IMR-90 (cell line): Measurements from ENCODE around the gene FIS1. TPM values are rescaled to one million over a fixed set of nuclear protein-coding genes. Genes with fewer than 3 reads are reported as not detected.
A peak's percentile ranks its signal among the peaks of the same experiment; 100 is the strongest.

Source experiments
- ATAC-seq: fragments of 200-7000 bp; cut with Tn5 transposase; 2 replicates; pipeline ENCODE4 v1.9.1; 2020; ENCODE audit warnings: low read depth, mild to moderate bottlenecking, moderate library complexity
- BruUV-seq: library from RNA; stranded (reverse); fragments of 400-500 nt; replicated peaks from 2 replicates; lab custom pipeline; 2021; lab: Mats Ljungman, UMichigan
- CTCF ChIA-PET: fragments of 300-600 bp; formaldehyde crosslinking; extraction: SDS; loops from one replicate; lab custom pipeline; 2021; ENCODE audit warnings: antibody characterized with exemption; lab: Yijun Ruan, JAX
- POLR2A ChIA-PET: fragments of 300-600 bp; sonication (Branson Sonifier 250); formaldehyde crosslinking; loops from one replicate; lab custom pipeline; 2022; ENCODE audit warnings: antibody characterized with exemption; ENCODE audit not compliant: unreplicated experiment; lab: Charles Lee
- DNase-seq: peaks from one replicate; pipeline ENCODE4 v3.0.0; 2013
- H2AFZ ChIP-seq: replicated peaks from 2 replicates; pipeline ENCODE3; 2013; ENCODE audit warnings: low read length, mild to moderate bottlenecking; ENCODE audit not compliant: poor library complexity
- H2AK5ac ChIP-seq: 2 replicates; pipeline ENCODE4 v1.6.1; 2013; ENCODE audit warnings: low read depth, low read length, inconsistent platforms
- H2AK9ac ChIP-seq: replicated peaks from 2 replicates; pipeline ENCODE3; 2013; ENCODE audit warnings: mild to moderate bottlenecking, low read depth, low read length, moderate library complexity; ENCODE audit not compliant: poor library complexity
- H2BK120ac ChIP-seq: 2 replicates; pipeline ENCODE4 v1.6.1; 2013; ENCODE audit warnings: low read depth, low read length, inconsistent platforms
- H2BK15ac ChIP-seq: 3 replicates; pipeline ENCODE4 v1.6.1; 2013; ENCODE audit warnings: low read depth, low read length, inconsistent platforms
- H2BK20ac ChIP-seq: 2 replicates; pipeline ENCODE4 v1.6.1; 2013; ENCODE audit warnings: low read depth, mild to moderate bottlenecking, inconsistent platforms, low read length, moderate library complexity
- H2BK5ac ChIP-seq: 2 replicates; pipeline ENCODE4 v1.6.1; 2013; ENCODE audit warnings: mild to moderate bottlenecking, low read depth, low read length, inconsistent platforms; ENCODE audit not compliant: poor library complexity, severe bottlenecking
- H3K14ac ChIP-seq: replicated peaks from 2 replicates; pipeline ENCODE4 v1.6.1; 2013; ENCODE audit warnings: low read depth, low read length, inconsistent platforms
- H3K18ac ChIP-seq: 2 replicates; pipeline ENCODE4 v1.6.1; 2013; ENCODE audit warnings: low read depth, low read length, control low read depth
- H3K23ac ChIP-seq: 2 replicates; pipeline ENCODE4 v1.6.1; 2013; ENCODE audit warnings: low read depth, low read length, inconsistent platforms
- H3K27ac ChIP-seq: 2 replicates; pipeline ENCODE4 v1.5.1; 2013; ENCODE audit warnings: mild to moderate bottlenecking, control low read depth, low read length; ENCODE audit not compliant: insufficient read depth
- H3K27me3 ChIP-seq: 2 replicates; pipeline ENCODE4 v1.6.1; 2013; ENCODE audit warnings: low read length; ENCODE audit not compliant: control insufficient read depth, insufficient read depth
- H3K36me3 ChIP-seq: 2 replicates; pipeline ENCODE4 v1.6.1; 2013; ENCODE audit warnings: low read length, mixed read lengths; ENCODE audit not compliant: control insufficient read depth, insufficient read depth
- H3K4ac ChIP-seq: 2 replicates; pipeline ENCODE4 v1.6.1; 2013; ENCODE audit warnings: low read depth, low read length, inconsistent platforms
- H3K4me1 ChIP-seq: 2 replicates; pipeline ENCODE4 v1.6.1; 2013; ENCODE audit warnings: low read length, mixed read lengths; ENCODE audit not compliant: control insufficient read depth, insufficient read depth
- H3K4me2 ChIP-seq: 2 replicates; pipeline ENCODE4 v1.6.1; 2013; ENCODE audit warnings: low read depth, mild to moderate bottlenecking, control low read depth, low read length, moderate library complexity
- H3K4me3 ChIP-seq: 2 replicates; pipeline ENCODE4 v1.5.1; 2013; ENCODE audit warnings: low read depth, mild to moderate bottlenecking, control low read depth, low read length, moderate library complexity; ENCODE audit not compliant: insufficient read depth
- H3K56ac ChIP-seq: 2 replicates; pipeline ENCODE4 v1.6.1; 2013; ENCODE audit warnings: low read length, inconsistent platforms; ENCODE audit not compliant: insufficient read depth; ENCODE audit errors: extremely low read depth
- H3K79me1 ChIP-seq, 2 experiments: 2 replicates each; pipeline ENCODE4 v1.6.1; 2013; ENCODE audit warnings: low read length in 2 of 2, inconsistent platforms in 1 of 2, low read depth in 1 of 2
- H3K9ac ChIP-seq: 2 replicates; pipeline ENCODE4 v1.6.1; 2013; ENCODE audit warnings: low read depth, low read length, control low read depth
- H3K9me1 ChIP-seq: 2 replicates; pipeline ENCODE4 v1.6.1; 2013; ENCODE audit warnings: low read length, inconsistent platforms; ENCODE audit not compliant: insufficient read depth
- H3K9me3 ChIP-seq: 2 replicates; pipeline ENCODE4 v1.6.1; 2013; ENCODE audit warnings: low read length; ENCODE audit not compliant: control insufficient read depth, insufficient read depth
- H4K20me1 ChIP-seq: 2 replicates; pipeline ENCODE4 v1.6.1; 2013; ENCODE audit warnings: low read length, inconsistent platforms; ENCODE audit not compliant: insufficient read depth
- H4K5ac ChIP-seq: 2 replicates; pipeline ENCODE4 v1.6.1; 2013; ENCODE audit warnings: mild to moderate bottlenecking, low read depth, low read length, control low read depth
- H4K8ac ChIP-seq, 2 experiments: 2 replicates each; pipeline ENCODE4 v1.6.1; 2013; ENCODE audit warnings: low read depth in 2 of 2, low read length in 2 of 2, control low read depth in 1 of 2, inconsistent platforms in 1 of 2
- H4K91ac ChIP-seq: 2 replicates; pipeline ENCODE4 v1.6.1; 2013; ENCODE audit warnings: low read depth, low read length, inconsistent platforms; ENCODE audit not compliant: insufficient read depth
- CEBPB ChIP-seq: IDR thresholded peaks from 2 replicates; pipeline ENCODE4 v1.6.1; 2012; ENCODE audit warnings: low read depth, low read length, improper control_type of control experiment
- CTCF ChIP-seq: conservative IDR thresholded peaks from 2 replicates; pipeline ENCODE4 v1.5.1; 2012; ENCODE audit warnings: mild to moderate bottlenecking, low read depth, low read length, improper control_type of control experiment
- ELK1 ChIP-seq: fragments of 150-350 bp; IDR thresholded peaks from 2 replicates; pipeline ENCODE4 v1.6.1; 2016; ENCODE audit warnings: low read depth, mild to moderate bottlenecking, low read length, moderate library complexity, borderline replicate concordance
- FOS ChIP-seq: fragments of 150-350 bp; IDR thresholded peaks from 2 replicates; pipeline ENCODE4 v1.6.1; 2016; ENCODE audit warnings: low read depth, low read length
- MAFK ChIP-seq: IDR thresholded peaks from 2 replicates; pipeline ENCODE4 v1.6.1; 2012; ENCODE audit warnings: low read depth, low read length, improper control_type of control experiment
- MAZ ChIP-seq: IDR thresholded peaks from 2 replicates; pipeline ENCODE4 v1.6.1; 2012; ENCODE audit warnings: low read depth, mild to moderate bottlenecking, low read length, improper control_type of control experiment, moderate library complexity, borderline replicate concordance
- MXI1 ChIP-seq: IDR thresholded peaks from 2 replicates; pipeline ENCODE4 v1.6.1; 2012; ENCODE audit warnings: low read depth, mild to moderate bottlenecking, low read length, moderate library complexity, borderline replicate concordance
- NFE2L2 ChIP-seq: fragments of 150-350 bp; IDR thresholded peaks from 2 replicates; pipeline ENCODE4 v1.6.1; 2016; ENCODE audit warnings: low read depth, mild to moderate bottlenecking, low read length
- POLR2A ChIP-seq: IDR thresholded peaks from 2 replicates; pipeline ENCODE4 v1.6.1; 2012; ENCODE audit warnings: mild to moderate bottlenecking, low read depth, low read length
- RAD21 ChIP-seq: IDR thresholded peaks from 2 replicates; pipeline ENCODE4 v1.6.1; 2012; ENCODE audit warnings: low read length, improper control_type of control experiment
- RCOR1 ChIP-seq: IDR thresholded peaks from 2 replicates; pipeline ENCODE4 v1.6.1; 2012; ENCODE audit warnings: mild to moderate bottlenecking, low read length, improper control_type of control experiment; ENCODE audit not compliant: insufficient replicate concordance
- SMC3 ChIP-seq: fragments of 150-350 bp; IDR thresholded peaks from 2 replicates; pipeline ENCODE4 v1.6.1; 2016; ENCODE audit warnings: low read depth, mild to moderate bottlenecking, antibody characterized with exemption, low read length, moderate library complexity
- WGBS, 2 experiments: methylation state at CpG; one replicate each; pipeline versions ENCODE4 v1.1.5 to v1.1.7; 2013; ENCODE audit warnings: missing lambda C conversion rate in 2 of 2; ENCODE audit not compliant: insufficient read length in 1 of 2; ENCODE audit errors: extremely low coverage in 2 of 2; 5-methylcytosine and 5-hydroxymethylcytosine counted together
- dilution Hi-C: fragments of 300-500 bp; cut with HindIII; formaldehyde crosslinking; loops from one replicate; pipeline ENCODE4 v1.14.3; 2018; ENCODE audit warnings: low sequenced_read_pairs; ENCODE audit not compliant: unreplicated experiment
- in situ Hi-C: fragments of 300-500 bp; cut with MboI; formaldehyde crosslinking; loops from 3 replicates; pipeline ENCODE4 v1.14.3; 2019; ENCODE audit warnings: low sequenced_read_pairs, inconsistent platforms, mixed read lengths
- intact Hi-C: fragments of 100-400 bp; cut with micrococcal nuclease; formaldehyde crosslinking; loops from 2 replicates; pipeline ENCODE4 v1.10.0; 2022
- polyA plus RNA-seq, 3 experiments: library from polyadenylated mRNA; depleted of rRNA; stranded (reverse); fragments of >200 nt; gene quantifications; 2 replicates each; pipeline ENCODE4 v1.2.3, GENCODE V29; 2012; ENCODE audit warnings: low replicate concordance in 1 of 3
- total RNA-seq: library from RNA; depleted of rRNA; stranded (reverse); fragments of >200 nt; gene quantifications from 2 replicates; pipeline ENCODE4 v1.2.3, GENCODE V29; 2012
- TF ChIP-seq, protein P1 (sequence below): fragments of 150-350 bp; IDR thresholded peaks from 2 replicates; pipeline ENCODE4 v1.6.1; 2017; ENCODE audit warnings: mild to moderate bottlenecking, antibody characterized with exemption, low read length, low read depth

Gene FIS1
- total and polyA plus RNA-seq, 2 of the 4 experiments (the other 2 are of a cell fraction): 293 to 489 TPM

- POLR2A ChIA-PET: no interaction called here
- no peak overlapping the region for H2BK5ac ChIP-seq
- no peak overlapping the region for H2AK5ac ChIP-seq
- H4K8ac ChIP-seq: no peak overlapping the region
- H2BK120ac ChIP-seq: no peak overlapping the region
- H3K9me3 ChIP-seq: no peaks in the 10 kb centered on the region
- dilution Hi-C loops (no loop called here), intact Hi-C loops (no loop called here), in situ Hi-C loops (no loop called here)
- H3K4me1 ChIP-seq: peaks cover 10% of the 10 kb centered on the region
- ATAC-seq (no peak), DNase-seq (no peak)
- no peak overlapping the region for H4K5ac ChIP-seq
- H4K91ac ChIP-seq: no peak overlapping the region
- H3K9me1 ChIP-seq: no peaks in the 10 kb centered on the region; the same call in 1 of the 2 replicates
- no TSS peak for BruUV-seq
- no peaks in the 10 kb centered on the region for H3K27me3 ChIP-seq
- no peak overlapping the region for H3K14ac ChIP-seq
- CTCF ChIA-PET: no interaction called here
- H3K4me2 ChIP-seq: no peak overlapping the region
- no peak overlapping the region for H3K9ac ChIP-seq
- WGBS, 2 experiments: 98% methylated on average over 10 of the region's 12 CpGs; no CpG with 5 or more reads in 1 of the 2 experiments
- H2AFZ ChIP-seq: no peak overlapping the region
- no peak overlapping the region for H2BK15ac ChIP-seq
- H2AK9ac ChIP-seq: no peak overlapping the region
- no peak overlapping the region for H3K4ac ChIP-seq
- H3K27ac ChIP-seq: no peak overlapping the region
- no peak overlapping the region for H3K4me3 ChIP-seq
- peaks cover 21 to 56% of the 10 kb centered on the region in 2 experiments for H3K79me1 ChIP-seq
- H3K18ac ChIP-seq: no peak overlapping the region
- H3K56ac ChIP-seq: 0 out of 2 replicates have a peak overlapping the region, but pooled peaks have one; percentile 1
- H2BK20ac ChIP-seq: no peak overlapping the region
- H3K36me3 ChIP-seq: peaks cover 34% of the 10 kb centered on the region
- peaks cover 21% of the 10 kb centered on the region for H4K20me1 ChIP-seq
- TF ChIP-seq RAD21: no peak
- TF ChIP-seq NFE2L2: no peak
- TF ChIP-seq, protein P1, sequence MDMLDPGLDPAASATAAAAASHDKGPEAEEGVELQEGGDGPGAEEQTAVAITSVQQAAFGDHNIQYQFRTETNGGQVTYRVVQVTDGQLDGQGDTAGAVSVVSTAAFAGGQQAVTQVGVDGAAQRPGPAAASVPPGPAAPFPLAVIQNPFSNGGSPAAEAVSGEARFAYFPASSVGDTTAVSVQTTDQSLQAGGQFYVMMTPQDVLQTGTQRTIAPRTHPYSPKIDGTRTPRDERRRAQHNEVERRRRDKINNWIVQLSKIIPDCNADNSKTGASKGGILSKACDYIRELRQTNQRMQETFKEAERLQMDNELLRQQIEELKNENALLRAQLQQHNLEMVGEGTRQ: no peak
- TF ChIP-seq ELK1: no peak
- TF ChIP-seq MXI1: no peak
- TF ChIP-seq FOS: no peak
- no peak for TF ChIP-seq SMC3
- no peak for TF ChIP-seq CTCF
- no peak for TF ChIP-seq MAFK
- TF ChIP-seq POLR2A: no peak
- no peak for TF ChIP-seq RCOR1
- no peak for TF ChIP-seq CEBPB
- no peak for TF ChIP-seq MAZ
- no peak overlapping the region for H3K23ac ChIP-seq
Measured at GRCh38 chr7:101241015-101241363, 3.9 kb downstream of the FIS1 start.
